Measurements from ENCODE around the gene SLC4A11.

The SLC4A11 gene

GRCh38 chr20:3239026-3239866, at the start of gene SLC4A11:
Gene SLC4A11, minus strand, starts transcription at chr20:3239190. Its CDS starts 53 bp downstream, at chr20:3239137.
- DNase-seq (ENCODE audit: low read depth in 2 of 2), result peak in 1 of 2 donors; percentile 32

- no peak for DNase-seq (ENCODE audit: low read depth in 2 of 2)
Observed at GRCh38 chr20:3283222-3283820, 44.3 kb upstream of the SLC4A11 start.

GRCh38 chr20:3282271-3283221, 43.6 kb upstream of the SLC4A11 start:
- DNase-seq (ENCODE audit: low read depth in 2 of 2), result no peak

GRCh38 chr20:3281437-3281836, 42.4 kb upstream of the SLC4A11 start:
- no peak for DNase-seq (ENCODE audit: low read depth in 2 of 2)

GRCh38 chr20:3279761-3280160, 40.8 kb upstream of the SLC4A11 start:
- DNase-seq (ENCODE audit: low read depth in 2 of 2), result no peak

- DNase-seq (ENCODE audit: low read depth in 2 of 2), result no peak
Observed at GRCh38 chr20:3277686-3278465, 38.9 kb upstream of the SLC4A11 start.

GRCh38 chr20:3276680-3277015, 37.7 kb upstream of the SLC4A11 start:
- no peak for DNase-seq (ENCODE audit: low read depth in 2 of 2)

- DNase-seq (ENCODE audit: low read depth in 2 of 2), result no peak
Observed at GRCh38 chr20:3275966-3276679, 37.1 kb upstream of the SLC4A11 start.

- DNase-seq (ENCODE audit: low read depth in 2 of 2), result no peak
Observed at GRCh38 chr20:3275064-3275935, 36.3 kb upstream of the SLC4A11 start.

- DNase-seq (ENCODE audit: low read depth in 2 of 2), result no peak
Observed at GRCh38 chr20:3273371-3273770, 34.4 kb upstream of the SLC4A11 start.

- no peak for DNase-seq (ENCODE audit: low read depth in 2 of 2)
Observed at GRCh38 chr20:3270051-3270450, 31.1 kb upstream of the SLC4A11 start.

GRCh38 chr20:3262566-3262965, 23.6 kb upstream of the SLC4A11 start:
- no peak for DNase-seq (ENCODE audit: low read depth in 2 of 2)

- DNase-seq (ENCODE audit: low read depth in 2 of 2), result no peak
Observed at GRCh38 chr20:3258429-3258828, 19.4 kb upstream of the SLC4A11 start.

GRCh38 chr20:3255728-3256127, 16.7 kb upstream of the SLC4A11 start:
- DNase-seq (ENCODE audit: low read depth in 2 of 2), result no peak

- DNase-seq (ENCODE audit: low read depth in 2 of 2), result no peak
Observed at GRCh38 chr20:3251806-3252205, 12.8 kb upstream of the SLC4A11 start.

- no peak for DNase-seq (ENCODE audit: low read depth in 2 of 2)
Observed at GRCh38 chr20:3250091-3250504, 11.1 kb upstream of the SLC4A11 start.

- no peak for DNase-seq (ENCODE audit: low read depth in 2 of 2)
Observed at GRCh38 chr20:3248993-3249347, 10.0 kb upstream of the SLC4A11 start.

- no peak for DNase-seq (ENCODE audit: low read depth in 2 of 2)
Observed at GRCh38 chr20:3248167-3248992, 9.4 kb upstream of the SLC4A11 start.

- DNase-seq (ENCODE audit: low read depth in 2 of 2), result no peak
Observed at GRCh38 chr20:3247638-3248037, 8.6 kb upstream of the SLC4A11 start.
